Stimulated activated CD4-positive, alpha-beta T cell treated with anti-CD3 and anti-CD28 coated beads, Interleukin-12 subunit alpha, Interleukin-12 subunit beta, amount 100 ng/mL, for 48 hours (primary cell): ENCODE results near the gene BNC2.
"Not testable (repeated sequence)": the region's sequence is repeated elsewhere in the genome, so short reads cannot be mapped to it uniquely, and the experiment has no call there.

Experiments
- DNase-seq, 3 donors: peaks; one replicate each; pipeline ENCODE4 v3.0.0-alpha.2; 2020; ENCODE audit warnings: low read depth in 2 of 3, low spot score in 1 of 3

Gene BNC2

GRCh38 chr9:16514131-16514530 is 356.3 kb downstream of the BNC2 start:
- DNase-seq = no peak

DNA sequence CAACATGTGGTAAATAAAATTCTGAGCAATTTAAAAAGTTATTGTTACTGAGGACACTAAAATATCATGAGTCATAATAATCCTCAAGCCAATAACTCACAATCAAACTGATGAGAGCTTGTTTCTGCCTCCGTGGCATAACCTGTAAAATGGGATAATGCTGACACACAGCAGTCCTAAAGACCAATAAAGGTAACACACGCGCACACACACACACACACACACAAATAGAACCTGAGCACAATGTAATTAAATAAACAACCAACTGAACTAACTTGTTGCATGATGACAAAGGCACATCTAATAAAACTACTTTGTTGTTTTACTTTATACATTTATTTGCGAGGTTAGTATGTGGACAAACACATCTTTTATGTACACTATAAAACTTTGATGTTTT is 358.2 kb downstream of the BNC2 start:
- DNase-seq = no peak

DNA sequence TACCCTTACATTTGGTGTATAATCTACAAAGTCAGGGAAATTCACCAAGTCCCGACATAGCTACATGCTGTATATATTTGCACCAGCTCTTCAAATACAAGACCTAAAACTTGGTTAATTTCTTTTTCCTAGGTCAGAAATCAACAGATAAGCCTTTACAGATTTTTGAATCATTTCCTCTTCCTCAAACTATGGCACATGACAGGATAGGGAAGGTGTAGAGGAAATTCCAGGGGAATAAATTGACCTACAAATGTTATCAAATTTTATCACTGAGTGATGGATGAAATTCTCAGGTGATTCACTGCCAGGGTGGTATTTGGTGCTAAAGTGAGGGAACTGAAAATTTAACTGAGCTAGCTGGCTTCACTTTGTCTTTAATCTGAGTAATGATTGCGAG is 360.0 kb downstream of the BNC2 start:
- DNase-seq = no peak

DNA sequence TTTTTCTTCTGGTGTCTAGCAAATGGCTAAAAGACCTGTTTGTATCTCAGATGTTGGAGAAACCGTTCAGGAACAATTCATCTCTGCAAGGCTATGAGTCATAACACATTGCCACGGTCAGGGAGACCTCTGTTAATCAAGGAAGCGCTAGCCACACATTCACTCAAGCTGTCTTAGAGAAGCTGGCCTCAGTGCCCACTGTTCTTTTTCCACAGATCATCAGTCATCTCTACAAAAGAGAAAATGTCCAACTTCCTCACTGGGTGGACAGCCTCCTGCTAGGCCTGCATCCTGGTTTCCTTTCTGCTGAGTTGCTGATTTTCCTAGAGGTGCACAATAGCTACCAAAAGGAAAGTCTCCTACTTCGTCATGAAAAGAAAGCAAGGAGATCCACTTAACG is 360.5 kb downstream of the BNC2 start:
- no peak for DNase-seq

DNA sequence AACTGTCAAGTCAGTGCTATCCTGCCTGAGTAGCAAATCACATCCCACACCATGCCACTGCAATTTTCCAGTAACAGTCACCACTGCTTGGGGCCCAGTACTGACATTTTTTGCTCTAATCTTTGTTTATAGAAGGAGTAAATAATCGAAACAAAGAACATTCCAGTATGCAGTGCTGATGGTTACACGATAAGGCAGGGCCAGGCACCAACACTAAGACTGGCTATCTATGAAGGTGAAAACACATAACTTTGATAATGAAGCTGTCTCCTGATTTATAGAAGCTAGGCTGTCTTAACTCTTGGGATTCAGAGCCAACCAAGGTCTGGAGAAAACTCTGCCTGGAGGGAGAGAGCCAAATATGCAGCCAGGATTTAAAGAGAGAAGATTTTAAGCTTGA is 365.3 kb downstream of the BNC2 start:
- DNase-seq = no peak

- DNase-seq = no peak
These were observed 368.7 kb downstream of the BNC2 start for GRCh38 chr9:16501726-16502125.

DNA sequence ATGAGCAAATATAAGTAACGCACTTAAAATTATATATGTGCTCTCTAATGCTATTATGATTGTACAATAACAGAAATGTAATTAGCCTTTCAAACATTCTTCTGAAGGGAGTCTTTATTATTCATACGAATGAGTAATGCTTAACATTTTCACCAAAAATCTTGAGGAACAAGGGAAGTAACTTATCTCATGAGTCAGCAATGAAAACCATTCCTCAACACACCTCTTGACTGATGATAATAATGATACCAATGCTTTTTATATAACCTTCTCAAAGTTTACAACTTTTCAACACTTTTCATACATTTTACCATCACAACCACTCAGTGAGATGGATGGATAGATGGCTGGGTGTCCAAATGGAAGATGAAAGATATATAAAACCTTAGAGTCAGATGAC is 369.3 kb downstream of the BNC2 start:
- DNase-seq = no peak

- DNase-seq = no peak
These were observed 370.1 kb downstream of the BNC2 start for GRCh38 chr9:16500386-16500785.

GRCh38 chr9:16499892-16500291 is 370.6 kb downstream of the BNC2 start:
- DNase-seq = no peak

DNA sequence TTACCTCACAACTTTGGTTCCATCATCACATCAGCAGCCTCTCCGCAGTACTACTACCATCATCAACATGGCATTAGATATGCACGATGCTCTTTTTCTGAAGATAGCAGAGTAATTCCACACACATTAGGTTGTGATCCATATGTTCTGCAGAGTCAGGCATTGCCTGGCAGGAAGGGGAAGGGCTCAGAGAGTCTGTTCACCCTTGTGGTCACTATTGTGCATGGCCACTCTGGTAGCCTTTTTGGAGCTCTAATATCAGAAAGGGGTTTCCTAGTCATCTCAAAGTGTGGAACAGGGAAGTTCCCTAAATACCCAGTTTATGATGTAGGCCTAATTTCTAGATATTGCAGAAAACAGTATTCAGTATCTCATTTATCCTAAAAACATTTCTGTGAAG is 373.6 kb downstream of the BNC2 start:
- DNase-seq = no peak

DNA sequence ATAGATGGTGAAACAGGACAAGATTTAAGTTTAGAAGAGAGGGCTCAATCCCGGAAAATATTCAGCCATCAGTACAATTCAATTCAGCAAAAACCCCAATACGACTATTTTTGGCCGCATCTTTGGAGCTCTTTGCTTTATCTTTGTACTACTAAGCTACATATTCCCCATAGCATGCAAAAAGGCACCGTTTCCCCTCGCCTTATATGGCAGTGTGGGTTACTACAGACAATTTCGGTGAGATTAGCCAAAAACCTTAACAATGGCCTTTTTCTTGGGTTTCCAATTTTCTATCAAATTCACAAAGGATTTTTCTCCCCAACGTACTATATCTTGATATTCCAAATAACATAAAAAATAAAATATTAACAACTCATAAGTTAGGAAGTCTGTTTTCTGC is 382.6 kb downstream of the BNC2 start:
- no peak for DNase-seq

DNA sequence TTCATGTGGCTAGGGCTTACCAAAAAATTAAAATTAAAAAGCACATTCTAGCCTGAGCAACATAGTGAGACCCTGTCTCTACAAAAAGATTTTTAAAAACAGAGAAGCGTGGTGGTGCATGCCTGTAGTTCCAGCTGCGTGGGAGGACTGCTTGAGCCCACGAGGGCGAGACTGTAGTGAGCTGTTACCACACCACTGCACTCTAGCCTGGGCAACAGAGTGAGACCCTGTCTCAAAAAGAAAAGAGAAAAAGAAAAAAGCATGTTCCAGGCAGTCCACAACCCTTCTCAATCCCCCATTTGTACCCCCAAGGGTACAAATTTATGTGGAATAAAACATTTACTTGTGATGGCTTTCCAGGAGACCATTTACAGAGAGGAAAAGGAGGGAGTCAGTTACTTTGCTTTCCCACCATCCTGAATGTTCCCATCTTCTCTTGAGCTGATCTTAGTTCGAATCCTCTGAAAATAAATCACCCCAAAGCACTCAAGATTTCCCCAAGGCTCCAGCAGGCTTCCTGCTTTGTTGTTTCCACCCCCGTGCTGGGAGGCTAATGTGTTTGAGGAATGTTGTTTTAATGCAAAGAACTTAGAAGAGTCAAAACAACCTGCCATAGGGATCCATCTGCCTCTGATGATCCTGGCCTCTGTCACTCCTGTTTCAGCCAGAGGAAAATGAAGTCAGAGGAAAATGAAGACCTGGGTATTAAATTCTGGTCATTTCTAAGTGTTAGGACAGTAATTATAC is 384.7 kb downstream of the BNC2 start:
- DNase-seq = no peak

- no peak for DNase-seq
These were observed 385.3 kb downstream of the BNC2 start for GRCh38 chr9:16485160-16485559.

- DNase-seq = no peak
These were observed 385.7 kb downstream of the BNC2 start for GRCh38 chr9:16484744-16485143.

- no peak for DNase-seq
These were observed 386.3 kb downstream of the BNC2 start for GRCh38 chr9:16484180-16484579.

DNA sequence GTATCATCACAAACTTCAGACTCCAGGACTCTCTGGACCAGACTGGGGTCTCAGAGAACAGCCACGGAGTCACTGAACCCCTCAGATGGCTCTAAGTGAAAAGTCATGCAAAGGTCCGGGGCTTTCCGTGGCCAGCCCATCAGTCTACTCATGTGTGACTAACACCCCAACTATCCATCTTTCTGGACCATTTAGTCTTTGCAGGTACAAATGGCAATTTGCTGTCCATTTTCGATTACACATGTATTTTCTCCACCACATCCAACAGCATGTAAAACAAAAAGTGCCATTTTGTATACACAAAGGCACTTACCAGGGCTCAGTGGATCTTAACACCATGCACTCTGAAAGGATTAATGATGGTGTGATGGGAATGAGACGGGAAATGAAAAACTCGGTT is 387.7 kb downstream of the BNC2 start:
- no peak for DNase-seq

DNA sequence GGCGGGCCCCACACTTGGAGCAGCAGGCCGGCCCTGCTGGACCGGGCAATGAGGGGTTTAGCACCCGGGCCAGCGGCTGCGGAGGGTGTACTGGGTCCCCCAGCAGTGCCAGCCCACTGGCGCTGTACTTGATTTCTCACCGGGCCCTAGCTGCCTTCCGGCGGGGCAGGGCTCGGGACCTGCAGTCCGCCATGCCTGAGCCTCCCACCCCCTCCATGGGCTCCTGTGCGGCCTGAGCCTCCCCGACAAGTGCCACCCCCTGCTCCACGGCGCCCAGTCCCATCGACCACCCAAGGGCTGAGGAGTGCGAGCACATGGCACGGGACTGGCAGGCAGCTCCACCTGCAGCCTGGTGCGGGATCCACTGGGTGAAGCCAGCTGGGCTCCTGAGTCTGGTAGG is 389.9 kb downstream of the BNC2 start:
- DNase-seq = not testable (repeated sequence)

DNA sequence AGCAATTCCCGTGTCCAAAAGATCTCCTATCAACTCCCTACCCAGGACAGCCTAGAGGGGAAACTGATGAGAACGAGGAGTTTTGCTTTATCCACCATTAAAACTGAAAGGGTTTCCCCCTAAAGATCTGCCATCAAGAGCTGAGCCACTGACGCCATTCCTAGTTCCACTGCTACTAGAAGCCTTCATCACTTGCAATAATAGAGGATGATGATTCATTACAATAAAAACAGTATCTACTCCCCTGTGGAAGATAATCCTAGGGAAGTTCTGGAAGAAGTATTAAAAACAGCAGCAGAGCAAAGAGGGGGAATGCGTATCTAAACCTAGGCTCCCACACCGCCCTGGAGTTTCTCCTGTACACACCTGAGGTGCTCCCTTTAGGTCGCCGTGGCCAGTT is 394.5 kb downstream of the BNC2 start:
- no peak for DNase-seq

- no peak for DNase-seq
These were observed 395.2 kb downstream of the BNC2 start for GRCh38 chr9:16475257-16475656.

GRCh38 chr9:16469184-16469583 is 401.3 kb downstream of the BNC2 start:
- no peak for DNase-seq

DNA sequence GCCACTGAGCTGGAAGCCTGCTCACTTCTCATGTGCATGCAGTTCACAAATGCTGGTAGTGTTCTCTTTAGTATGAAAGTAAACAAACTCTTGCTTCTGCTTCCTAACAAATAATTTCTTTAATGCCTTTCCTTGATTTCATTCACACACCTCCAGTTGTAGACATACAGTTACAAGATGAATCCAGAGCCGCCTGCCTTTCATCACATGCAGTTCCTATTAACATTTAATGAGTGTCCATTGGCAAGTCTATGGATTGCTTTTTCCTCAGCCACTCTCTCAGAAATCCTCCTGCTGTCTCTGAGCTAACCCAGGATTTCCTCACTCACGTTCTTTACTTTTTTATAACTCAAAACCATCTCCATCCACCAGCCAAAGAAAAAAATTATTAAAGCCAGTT is 408.6 kb downstream of the BNC2 start:
- DNase-seq = no peak

DNA sequence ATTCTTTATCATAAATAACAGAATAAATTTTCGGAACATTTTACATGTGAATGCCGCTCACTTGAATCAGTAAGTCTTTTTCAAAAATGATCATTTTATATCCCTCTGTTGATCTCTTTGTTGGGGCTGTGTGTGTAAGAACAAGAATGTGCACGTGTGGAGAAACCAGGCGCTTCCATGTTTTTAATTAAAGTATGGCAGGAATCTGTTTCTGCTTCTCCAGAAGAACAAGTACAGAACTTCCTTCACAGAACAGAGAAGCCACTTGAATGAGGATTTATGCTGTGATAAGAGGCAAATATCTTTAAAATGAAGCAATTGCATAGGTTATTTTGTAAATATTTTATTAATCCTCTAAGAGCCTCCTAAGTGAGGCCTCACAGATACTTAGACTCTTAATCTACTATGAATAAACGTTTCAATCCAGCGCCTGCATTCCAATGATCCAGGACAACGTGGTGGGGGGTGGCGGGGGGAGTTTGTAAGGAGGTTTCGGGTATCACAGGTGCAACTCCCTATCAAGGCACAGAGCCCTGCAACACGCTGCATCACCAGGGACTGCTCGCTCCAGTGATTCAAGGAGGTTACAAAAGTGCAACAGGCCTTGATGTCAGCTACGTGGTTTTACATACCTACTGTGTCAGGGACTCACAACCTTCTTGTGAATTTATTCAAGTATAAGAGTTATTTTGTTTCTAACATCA is 409.2 kb downstream of the BNC2 start:
- no peak for DNase-seq

- DNase-seq = no peak
These were observed 409.8 kb downstream of the BNC2 start for GRCh38 chr9:16460696-16461095.
